Astrocyte (in vitro differentiated cells and primary cell): ENCODE data around the gene TNRC18.

Experiments used
- EZH2 ChIP-seq: IDR thresholded peaks from 2 replicates; pipeline ENCODE4 v1.6.1; 2012; ENCODE audit warnings: mild to moderate bottlenecking, low read length, inconsistent platforms; ENCODE audit not compliant: insufficient read depth
- TF ChIP-seq, protein P1 (sequence below): IDR thresholded peaks from 2 replicates; pipeline ENCODE4 v1.5.1; 2011; ENCODE audit warnings: low read depth, mild to moderate bottlenecking, inconsistent platforms, low read length, moderate library complexity; ENCODE audit not compliant: insufficient read depth

DNA sequence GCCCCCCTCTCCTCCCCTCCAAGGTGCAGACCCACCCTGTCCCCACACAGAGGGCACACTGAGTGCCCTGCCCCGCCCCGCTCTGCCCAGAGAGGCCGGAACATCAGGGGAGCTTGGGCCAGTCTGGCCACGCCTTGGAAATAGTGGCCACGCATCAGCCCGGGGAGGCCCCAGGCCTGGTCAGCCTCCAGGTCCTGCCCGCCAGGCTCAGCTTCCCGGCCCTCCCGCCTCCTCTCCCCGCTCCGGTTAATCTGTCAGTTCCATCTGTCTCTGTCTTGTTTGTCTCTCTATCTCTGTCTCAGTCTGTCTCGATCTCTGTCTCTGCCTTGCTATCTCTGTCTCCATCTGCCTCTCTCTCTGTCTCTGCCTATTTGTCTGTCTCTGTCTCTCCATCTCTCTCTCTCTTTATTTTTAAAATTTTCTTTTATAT, 28.9 kb upstream of the TNRC18 start:
- TF ChIP-seq, protein P1, sequence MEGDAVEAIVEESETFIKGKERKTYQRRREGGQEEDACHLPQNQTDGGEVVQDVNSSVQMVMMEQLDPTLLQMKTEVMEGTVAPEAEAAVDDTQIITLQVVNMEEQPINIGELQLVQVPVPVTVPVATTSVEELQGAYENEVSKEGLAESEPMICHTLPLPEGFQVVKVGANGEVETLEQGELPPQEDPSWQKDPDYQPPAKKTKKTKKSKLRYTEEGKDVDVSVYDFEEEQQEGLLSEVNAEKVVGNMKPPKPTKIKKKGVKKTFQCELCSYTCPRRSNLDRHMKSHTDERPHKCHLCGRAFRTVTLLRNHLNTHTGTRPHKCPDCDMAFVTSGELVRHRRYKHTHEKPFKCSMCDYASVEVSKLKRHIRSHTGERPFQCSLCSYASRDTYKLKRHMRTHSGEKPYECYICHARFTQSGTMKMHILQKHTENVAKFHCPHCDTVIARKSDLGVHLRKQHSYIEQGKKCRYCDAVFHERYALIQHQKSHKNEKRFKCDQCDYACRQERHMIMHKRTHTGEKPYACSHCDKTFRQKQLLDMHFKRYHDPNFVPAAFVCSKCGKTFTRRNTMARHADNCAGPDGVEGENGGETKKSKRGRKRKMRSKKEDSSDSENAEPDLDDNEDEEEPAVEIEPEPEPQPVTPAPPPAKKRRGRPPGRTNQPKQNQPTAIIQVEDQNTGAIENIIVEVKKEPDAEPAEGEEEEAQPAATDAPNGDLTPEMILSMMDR, result no peak
- TF ChIP-seq EZH2, result no peak
